ENCODE data around the gene FDX1.

The FDX1 gene

DNA sequence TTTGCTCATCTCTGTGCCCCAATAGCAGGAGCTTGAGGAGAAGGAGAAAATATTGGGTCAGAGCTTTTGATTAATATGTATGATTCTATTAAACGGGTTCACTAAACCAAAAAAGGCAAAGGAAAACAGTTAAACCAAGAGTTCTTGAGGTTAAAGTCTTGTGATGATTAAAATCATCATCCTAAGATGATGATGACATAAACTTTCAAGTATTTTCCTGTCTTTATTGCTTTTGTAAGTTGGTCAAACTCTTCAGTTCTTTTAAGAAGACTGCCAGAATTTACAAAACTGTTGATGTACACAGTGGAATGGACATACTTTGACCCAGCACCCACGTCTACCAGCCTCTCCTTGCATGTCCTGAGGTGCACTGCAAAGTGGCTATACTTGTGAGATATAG lies 41.0 kb downstream of the FDX1 start:
- DNase-seq, result no peak

DNA sequence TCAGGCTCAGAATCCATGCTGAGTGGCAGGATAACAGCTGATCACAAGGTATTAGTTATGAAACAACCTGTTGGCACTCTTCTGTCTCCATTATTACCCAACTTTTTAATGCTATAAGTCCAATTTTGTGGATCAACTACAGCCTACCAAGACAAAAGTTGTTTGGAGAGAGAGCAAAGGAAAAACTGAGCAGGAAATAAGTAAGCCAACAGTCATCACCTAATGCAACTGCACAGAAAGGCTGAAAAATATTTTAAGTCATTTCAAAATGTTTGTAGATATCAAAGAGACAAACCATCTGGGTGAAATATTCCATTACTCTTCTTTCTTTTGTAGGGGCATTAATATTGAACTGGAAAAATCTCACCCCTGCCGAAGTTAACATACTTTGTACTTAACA lies 41.6 kb downstream of the FDX1 start:
- DNase-seq, result no peak

DNA sequence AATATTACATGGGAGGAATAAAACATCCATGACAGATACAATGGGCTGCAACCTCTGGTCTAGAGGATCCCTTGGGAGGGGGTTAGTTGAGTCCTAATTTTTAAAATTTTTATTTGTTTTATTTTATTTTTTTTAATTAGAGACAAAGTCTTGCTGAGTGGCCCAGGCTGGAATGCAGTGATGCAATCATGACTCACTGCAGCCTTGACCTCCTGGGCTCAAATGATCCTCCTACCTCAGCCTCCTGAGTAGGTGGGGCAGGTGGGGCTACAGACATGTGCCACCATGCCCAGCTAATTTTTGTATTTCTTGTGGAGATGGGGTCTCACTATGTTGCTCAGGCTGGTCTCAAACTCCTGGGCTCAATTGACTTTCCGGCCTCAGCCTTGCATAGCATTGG lies 43.1 kb downstream of the FDX1 start:
- no peak for DNase-seq

DNA sequence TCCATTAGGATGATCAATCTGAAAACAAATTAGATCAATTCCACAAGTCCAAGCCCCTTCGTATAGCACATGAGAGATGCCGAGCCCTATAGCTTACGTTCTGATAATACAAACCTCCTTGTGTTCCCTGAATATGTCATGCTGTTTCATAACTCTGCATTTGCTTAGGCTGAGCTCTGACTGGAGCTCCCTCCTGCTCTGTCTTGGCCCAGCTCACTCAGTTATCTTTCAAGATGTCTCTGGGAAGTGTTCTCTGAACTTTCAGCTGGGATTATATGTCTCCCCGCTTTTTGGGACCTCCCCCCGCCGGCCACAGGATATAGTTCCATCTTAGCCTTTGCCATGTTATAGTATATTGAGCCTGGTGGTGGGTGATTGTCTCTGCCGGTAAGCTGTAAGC lies 44.0 kb downstream of the FDX1 start:
- DNase-seq, result no peak

DNA sequence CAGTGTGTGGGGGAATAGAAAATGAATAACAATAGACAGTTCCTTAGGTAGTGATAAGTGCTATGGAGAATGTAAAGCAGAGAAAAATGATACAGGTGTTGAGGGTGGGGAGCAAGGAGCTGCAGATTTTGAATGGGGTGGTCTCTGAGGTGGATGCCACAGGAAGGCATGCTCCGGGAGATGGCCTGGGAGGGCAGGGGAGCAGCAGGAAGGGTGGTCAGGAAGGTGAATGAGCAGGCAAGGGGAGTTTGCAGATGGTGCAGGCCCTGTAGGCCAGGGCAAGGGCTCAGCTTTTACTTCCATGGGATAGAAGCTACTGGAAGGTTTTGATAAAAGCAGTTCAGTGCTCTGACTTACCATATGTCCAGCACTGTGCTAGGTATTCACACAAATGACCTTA lies 44.8 kb downstream of the FDX1 start:
- no peak for DNase-seq

DNA sequence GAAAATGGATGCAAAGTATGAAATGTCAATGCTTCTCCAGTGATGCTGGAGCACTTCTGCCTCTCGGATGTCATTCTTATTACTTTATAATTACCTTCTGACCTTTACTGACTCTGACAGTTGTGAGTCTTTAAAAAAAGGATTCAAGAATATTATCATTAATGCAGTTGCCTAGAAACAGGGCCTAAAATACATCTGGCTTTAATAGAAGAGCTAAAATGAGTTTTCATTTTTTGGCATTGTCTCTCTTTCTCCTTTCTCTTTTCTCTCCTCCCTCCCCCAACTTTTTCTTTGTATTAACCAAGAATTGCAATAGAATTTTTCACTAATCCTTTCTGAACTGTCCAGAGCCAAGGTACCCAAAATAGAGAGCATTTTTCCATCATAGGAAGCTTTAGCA lies 45.9 kb downstream of the FDX1 start:
- no peak for DNase-seq

DNA sequence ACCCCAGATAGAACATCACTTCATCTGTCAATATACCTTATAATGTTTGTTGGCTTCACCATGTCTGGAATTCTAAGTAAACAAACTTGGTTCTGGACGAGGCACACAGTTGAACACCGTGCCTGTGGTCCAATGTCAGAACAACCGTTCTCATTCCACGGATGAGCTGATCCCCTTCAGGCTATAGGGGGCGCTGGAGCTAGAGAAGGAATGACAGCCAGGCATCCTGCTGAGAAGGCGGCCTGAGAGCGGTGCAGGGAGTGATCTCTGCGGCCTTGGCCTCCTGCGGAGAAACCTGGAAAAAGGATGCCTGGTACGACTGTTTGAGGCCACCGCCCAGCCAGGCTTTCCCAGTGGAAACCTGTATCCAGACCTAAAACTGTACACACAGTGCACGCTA lies 48.7 kb downstream of the FDX1 start:
- DNase-seq, result no peak

DNA sequence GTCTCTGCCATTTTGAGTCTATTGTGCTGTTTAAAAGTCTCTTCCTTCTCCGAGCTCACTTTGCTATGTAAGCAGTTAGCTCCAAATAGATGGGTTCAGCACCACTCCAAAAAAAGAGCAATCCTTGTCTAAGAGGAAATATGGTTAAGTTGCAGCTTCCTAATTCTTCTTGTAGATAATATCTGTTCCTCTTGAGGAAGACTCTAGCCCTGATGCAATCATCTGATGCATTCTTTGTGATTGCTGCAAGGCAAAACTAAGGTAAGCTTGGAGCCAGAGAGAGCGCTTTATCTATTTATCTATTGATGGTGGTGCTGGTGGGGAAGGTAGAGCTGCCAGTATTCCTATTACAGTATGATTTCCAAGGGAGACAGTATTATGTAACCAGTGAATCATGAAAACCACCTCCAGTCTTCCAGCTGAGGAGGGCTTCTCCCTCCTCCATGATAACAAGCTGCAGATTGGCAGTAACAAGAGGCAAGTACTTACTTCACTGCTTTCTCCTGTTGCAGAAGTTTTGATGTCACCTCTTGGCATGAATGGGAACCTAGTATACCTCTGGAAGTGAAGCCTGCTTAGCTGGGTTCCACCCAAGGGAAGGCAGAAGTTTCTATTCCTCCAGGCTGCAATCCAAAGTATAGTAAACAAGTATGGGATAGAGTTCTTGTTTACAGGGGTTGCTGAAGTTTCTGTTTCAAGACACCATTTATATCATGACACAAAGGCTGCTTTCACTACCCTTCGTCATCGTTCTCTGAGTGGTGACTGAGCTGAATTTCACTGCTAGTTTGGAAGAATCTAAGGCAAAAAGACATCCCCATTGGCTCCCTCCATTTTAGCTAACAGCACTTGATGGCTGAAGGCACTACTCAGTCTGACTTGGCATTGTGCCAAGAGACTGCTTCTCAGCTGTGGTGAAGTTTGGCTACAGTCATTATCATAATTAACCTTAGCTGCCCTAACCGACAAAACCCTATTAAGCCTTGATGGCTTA lies 49.7 kb downstream of the FDX1 start:
- no peak for DNase-seq

DNA sequence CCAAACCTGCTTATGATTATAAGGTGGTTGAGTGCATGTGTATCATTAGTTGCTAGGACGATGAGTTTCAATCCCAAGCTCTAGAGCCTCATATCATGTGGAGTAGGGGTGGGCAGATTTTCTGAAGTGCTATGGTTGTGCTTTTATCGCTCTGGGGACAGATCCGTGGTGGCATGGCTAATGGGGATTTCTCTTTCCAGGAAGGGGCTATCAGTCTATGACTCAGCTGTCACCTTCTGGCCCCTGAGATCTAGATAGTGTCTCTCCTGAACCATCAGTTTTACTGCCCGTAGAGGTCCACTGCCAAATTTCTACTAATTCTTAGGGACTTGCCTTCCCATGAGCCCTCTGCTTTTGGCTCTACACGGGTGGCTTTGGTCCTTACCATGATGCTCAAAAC lies 51.8 kb downstream of the FDX1 start:
- DNase-seq, result no peak

DNA sequence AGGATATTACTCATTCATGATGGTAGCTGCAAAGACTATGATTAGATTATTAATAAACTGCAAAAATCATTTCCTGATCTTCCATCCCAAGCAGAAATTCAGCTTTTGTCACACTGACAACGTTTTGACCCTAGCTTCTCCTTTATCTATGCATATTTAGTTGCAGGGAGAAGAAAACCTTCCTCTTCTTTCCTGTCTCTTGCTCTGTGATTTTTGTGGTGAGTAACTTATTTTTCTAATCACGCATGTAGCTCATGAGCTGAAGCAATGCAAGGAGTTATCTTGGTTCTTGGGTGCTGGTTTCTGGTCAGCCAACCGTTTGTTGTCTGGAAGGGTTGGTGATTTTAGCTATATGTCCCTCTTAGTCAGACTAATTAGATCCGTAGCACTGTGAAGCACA lies 56.4 kb downstream of the FDX1 start:
- DNase-seq, result no peak

DNA sequence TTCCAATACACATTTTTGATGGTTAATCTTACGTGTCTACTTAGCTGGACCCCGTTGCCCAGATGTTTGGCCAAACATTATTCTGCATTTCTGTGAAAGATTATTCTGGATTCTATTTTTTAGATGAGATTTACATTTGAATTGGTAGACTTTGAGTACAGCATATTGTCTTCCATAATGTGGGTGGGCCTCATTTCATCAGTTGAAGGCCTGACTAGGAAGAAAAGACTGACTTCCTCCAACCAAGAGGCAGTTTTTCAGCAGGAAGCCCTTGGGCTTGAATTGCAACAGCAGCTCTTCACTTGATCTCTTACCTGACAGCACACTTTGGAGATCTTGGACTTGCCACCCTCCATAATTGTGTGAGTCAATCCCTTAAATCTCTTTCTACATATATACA lies 58.7 kb downstream of the FDX1 start:
- no peak for DNase-seq

DNA sequence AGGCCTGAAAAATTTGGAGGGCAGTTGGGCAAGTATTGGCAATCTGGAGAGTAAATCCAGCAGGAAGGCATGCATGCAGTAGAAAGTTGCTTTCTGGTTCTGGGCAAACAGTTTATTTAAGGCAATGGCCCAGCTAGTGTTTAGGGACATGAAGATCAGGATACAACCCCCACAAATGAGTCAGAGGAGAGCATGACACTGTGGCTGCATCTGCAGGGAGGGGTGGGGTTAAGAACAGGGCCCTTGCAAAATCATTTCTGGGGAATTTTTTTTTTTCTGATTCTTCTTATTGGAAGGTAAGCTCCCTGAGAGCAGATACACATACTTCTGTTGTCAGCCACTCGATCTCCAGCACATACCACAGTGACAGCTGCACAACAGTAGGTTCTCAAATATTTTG lies 61.1 kb downstream of the FDX1 start:
- DNase-seq, result no peak

DNA sequence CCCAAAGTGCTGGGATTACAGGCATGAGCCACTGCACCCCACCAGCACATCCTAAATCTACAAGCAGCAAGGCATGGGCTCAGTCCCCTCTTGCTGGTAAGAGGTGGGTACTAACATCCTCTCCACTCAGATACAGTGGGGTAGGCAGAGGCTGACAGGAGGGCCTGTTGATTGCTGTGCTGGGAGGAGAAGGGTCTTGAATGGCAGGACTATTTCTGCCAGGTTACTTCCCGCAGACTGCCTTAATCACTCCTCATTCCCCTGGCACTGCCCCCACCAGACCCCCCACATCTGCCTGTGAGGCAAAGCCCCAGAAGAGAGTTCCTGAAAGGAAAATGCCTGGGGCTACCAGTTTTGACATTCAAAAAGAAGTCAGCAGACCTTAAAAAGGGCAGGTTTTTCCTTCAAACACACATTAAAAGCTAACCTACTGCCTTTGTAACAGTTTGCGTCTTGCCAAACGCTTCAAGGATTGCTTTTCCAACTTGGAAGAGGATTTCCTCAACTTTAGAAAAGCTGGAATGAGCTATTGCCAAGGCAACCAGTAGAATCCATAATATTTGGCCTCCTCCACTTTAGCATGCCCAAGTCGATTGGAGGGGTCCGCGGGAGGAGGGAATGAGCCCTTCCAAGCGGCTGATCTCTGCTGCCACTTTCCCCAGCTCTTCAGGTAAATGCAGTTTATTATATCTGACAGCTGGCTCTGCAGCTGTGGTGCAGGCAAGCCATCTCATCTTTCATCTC lies 62.0 kb downstream of the FDX1 start:
- DNase-seq, result no peak

DNA sequence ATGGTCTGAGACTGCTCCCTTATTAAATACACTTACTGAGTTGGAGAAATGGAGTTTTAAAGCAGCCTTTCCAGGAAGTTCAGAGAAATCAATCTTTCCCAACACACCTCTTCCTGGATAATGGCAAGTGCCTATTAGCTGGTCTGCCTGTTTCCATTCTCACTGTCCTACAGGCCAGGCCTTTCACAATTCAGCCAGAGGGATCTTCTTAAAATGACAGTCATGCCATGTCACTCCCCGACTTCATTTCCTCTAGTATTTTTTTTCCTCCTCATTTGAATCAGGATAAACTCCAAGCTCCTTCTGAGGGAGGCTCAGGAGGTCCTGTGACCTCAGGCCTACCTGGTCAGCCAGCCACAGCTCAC lies 62.6 kb downstream of the FDX1 start:
- DNase-seq, result no peak

DNA sequence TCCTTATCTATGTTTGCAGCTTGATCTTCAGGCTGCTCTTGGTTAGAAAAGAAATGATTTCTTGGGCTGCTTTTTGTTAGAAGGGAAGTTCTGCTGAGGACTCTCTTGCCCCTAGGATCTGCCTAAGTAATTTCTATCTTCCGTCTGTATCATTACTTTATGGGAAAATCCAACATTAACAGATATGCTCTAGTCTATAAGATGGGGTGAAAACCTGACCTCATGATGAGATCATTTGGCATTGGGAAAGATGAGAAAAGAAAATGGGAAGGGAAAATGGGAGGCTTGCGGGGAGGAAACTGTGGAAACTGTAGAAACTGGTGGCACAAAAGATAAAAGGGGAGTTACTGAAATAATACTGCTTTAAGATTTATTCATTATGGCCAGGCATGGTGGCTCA lies 63.6 kb downstream of the FDX1 start:
- DNase-seq, result no peak

DNA sequence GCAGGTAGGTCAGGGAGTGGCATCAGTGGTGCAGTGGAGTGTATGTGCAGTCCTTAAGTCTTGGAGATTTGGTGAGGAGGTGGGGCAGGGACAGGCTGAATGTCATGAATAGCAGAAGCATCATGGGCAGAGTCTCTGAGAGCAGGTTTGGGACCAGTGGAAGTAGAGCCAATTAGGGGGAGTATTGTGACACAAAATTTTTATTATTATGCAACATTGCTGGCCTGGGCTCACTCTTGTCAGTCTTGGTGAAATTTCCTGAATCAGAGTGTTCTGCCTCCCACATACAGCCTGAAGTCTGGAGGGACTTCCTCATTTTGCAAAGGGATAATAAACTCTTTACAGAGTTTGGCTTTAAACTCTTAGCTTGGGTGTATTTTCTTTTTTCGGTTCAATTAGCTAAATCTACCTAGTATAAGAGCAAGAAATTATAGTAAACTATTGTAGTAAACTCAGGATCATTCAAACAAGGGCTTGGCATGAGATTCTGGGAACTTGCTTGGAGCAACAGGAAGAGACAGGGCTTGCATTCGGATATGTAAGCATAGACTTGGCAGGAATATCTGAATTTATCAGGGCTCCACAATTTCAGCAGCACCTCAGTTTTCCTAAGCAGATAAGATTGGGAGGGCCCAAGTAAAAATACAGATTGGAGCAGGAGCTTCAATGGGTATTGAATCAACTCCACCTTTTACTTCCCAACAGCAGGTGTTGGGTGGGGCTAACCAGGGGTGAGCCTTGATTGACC lies 67.7 kb downstream of the FDX1 start:
- no peak for DNase-seq

DNA sequence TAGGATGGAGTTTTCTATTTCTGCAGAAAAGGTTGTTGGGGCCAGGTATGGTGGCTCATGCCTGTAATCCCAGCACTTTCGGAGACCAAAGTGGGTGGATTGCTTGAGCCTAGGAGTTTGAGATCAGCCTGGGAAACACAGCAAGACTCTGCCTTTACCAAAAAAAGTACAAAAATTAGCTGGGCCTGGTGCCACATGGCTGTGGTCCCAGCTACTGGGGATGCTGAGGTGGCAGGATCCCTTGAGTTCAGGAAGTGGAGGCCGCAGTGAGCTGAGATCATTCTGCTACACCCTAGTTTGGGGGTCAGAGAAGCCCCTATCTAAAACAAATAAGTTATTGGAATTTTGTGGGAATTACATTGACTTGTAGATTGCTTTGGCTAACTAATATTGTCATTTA lies 71.7 kb downstream of the FDX1 start:
- no peak for DNase-seq

DNA sequence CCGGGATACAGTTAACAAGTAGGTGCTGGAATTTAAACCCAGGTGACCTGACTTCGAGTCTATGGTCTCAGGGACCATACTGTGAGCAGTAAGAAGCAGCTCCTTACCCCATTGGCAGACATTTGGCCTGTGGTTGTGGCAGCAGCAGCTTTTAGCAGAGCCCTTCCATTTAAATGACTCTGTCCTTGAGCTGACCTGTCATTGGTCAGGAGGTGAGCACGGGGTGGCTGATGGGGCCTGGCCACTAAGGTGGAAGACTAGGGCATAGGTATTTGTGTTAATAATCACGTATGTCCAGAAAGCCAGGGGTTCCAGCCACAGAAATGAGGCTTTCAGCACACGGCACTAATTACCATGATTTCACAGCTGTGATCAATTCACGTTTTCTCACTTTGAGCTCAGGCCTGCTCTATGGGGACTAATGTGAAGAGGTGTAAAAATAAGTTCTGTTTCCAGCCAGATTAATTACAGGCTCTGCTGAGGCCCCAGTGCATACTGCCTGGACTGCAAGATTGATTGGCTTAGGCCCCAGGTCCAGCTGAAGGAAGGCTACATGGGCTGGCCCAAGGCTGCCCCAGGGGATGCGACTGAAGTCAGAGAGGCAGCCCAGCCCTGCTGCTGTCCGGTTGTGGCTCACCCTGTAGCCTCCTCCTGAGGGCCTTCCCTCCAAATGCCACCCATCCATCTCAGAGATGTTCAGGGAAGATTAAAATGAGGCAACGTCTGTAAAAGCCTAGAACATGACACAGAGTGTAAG lies 76.0 kb downstream of the FDX1 start:
- no peak for DNase-seq

DNA sequence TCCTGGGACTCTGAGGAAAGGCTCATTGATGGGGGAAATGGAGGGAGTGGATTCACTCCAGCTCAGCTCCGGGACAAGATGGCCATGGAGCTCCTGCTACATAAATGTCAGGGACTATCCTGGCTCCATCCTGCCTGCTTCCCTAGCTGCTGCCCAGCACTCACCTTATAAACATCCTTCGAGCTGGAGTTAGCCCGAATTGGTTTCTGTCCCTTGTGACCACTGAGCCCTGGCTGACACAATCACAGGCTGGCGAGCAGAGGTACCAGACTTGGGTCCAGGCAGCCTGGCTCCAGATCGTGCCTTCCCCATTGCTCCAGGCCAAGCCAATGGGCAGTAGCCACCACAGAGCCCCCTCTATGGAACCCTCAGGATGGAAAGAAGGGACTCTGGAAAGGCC lies 77.6 kb downstream of the FDX1 start:
- no peak for DNase-seq

DNA sequence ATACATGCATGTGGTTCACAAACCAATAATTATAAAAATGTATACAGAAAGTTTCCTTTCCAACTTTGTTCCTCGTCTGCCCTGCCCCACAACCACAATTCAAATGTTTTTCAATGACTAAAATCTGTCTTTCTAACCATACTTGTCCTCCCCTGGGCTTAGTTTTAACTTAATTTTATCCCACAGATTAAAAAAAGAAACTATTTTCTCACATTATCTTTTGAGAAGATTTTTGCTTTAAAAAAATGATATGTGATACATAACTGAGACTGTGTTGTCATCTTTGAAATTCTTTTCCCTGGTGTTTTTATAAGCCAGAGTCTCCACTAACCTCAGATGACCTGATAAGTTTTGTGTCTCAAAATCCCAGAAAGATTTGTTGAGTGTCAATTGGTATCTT lies 79.0 kb downstream of the FDX1 start:
- no peak for DNase-seq

DNA sequence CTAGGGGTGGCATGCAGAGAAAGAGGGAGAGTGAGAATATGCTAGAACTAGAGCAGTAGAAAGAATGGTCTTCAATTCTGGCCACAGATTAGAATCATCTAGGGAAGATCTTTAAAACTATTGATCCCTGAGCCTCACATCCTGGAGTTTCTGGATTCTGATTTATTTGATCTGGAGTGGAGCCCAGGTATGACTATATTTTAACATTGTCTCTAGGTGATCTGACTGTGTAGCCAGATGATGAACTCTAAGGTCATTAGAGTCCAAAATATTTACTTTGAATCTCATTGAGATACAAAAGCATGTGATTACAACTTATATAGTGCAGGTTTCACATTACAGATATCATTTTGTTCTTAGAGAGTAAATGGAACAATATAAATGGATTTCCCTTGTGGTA lies 79.7 kb downstream of the FDX1 start:
- DNase-seq, result no peak

DNA sequence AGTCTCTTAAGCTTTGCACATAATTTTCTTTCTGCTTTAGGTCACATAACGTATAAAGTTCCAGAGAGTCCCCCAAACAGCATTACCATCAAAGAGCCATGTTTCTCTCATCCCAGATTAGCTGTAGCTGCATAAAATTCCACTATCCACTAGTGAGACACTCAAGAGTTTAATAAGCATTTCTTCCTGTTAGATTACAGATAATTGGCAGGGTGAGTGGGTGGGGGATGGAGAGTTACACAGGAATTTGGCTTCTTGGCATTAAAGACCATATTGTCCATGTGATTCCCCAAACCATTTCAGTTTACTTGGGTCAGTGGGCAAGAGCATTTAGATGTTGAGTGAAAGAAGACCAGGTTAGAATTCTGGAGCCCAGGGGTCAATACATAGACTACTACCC lies 82.3 kb downstream of the FDX1 start:
- DNase-seq, result no peak

DNA sequence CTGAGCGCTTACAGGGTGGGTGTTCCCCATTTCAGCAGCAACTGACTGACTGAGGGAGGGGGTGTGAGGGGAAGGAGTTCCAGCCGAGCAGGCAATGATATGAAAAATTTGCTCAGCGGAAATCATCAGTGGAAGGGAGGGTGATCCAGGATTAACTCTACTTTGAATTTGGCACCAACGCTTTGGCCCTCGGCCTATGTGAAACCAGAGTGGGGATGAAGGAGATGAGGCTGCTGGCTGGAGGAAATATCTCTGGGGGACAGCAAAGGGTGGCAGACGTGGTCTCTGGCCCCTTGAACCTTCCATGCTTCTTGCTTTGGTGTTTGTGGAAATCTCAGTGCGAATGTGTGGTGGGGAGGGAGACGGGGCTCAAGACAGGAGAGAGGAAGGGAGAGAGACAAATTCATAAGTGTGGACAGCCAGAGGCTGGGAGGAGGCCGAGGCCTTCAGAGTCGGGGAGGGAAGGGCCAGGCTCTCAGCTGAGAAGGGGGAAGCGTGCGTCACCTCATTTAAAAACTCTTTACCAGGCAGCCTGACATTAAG lies 83.6 kb downstream of the FDX1 start:
- no peak for DNase-seq

Measured in stimulated activated naive CD4-positive, alpha-beta T cell (primary cell).